K562 (cell line): ENCODE results near the gene SLC1A7. TPM values are rescaled to one million over a fixed set of nuclear protein-coding genes. Genes with fewer than 3 reads are reported as not detected.
A peak's percentile ranks its signal among the peaks of the same experiment; 100 is the strongest.

Experiments used
- ATAC-seq: fragments of 200-7000 bp; cut with Tn5 transposase; 3 replicates; pipeline ENCODE4 v1.9.1; 2020; ENCODE audit warnings: moderate library complexity
- BruUV-seq: library from RNA; stranded (reverse); fragments of 400-500 nt; replicated peaks from 2 replicates; lab custom pipeline; 2021; lab: Mats Ljungman, UMichigan
- CTCF ChIA-PET: fragments of 300-600 bp; formaldehyde crosslinking; extraction: SDS; loops from one replicate; lab custom pipeline; 2021; ENCODE audit warnings: low intra/inter-chr PET ratio; lab: Yijun Ruan, JAX
- POLR2A ChIA-PET: fragments of 300-600, 350-650 bp; sonication (Branson Sonifier 250); formaldehyde crosslinking; extraction: SDS; loops from one replicate; lab custom pipeline; 2021; ENCODE audit warnings: antibody characterized with exemption, inconsistent platforms; lab: Yijun Ruan, JAX
- DNase-seq, 4 experiments: peaks; one replicate each; pipeline versions ENCODE4 v3.0.0 to v3.0.0-alpha.2; 2011 to 2018; ENCODE audit warnings: low spot score in 3 of 4, mixed read lengths in 3 of 4; ENCODE audit errors: extremely low read depth in 1 of 4
- FAIRE-seq: peaks from 2 replicates; lab custom pipeline; 2011; peaks lifted over from hg19 to GRCh38; lab: Jason Lieb, UNC
- H2AFZ ChIP-seq: 2 replicates; pipeline ENCODE4 v1.6.0; 2011; ENCODE audit warnings: low read depth, low read length, control low read depth, inconsistent platforms
- H3K27ac ChIP-seq: fragments of 200-600 bp; 3 replicates; pipeline ENCODE4 v1.8.0; 2011; ENCODE audit warnings: low read depth, mild to moderate bottlenecking, control low read depth, inconsistent platforms, low read length, moderate library complexity, mixed read lengths; ENCODE audit errors: extremely low read depth
- H3K27me3 ChIP-seq, 2 experiments: fragments of 300-600 bp in 1 of 2; 2 replicates in 1 of 2; 3 replicates in 1 of 2; pipeline versions ENCODE4 v1.6.0 to v1.8.0; 2011; ENCODE audit warnings: inconsistent platforms in 2 of 2, low read length in 2 of 2, mild to moderate bottlenecking in 1 of 2, mixed read lengths in 1 of 2, moderate library complexity in 1 of 2; ENCODE audit not compliant: control insufficient read depth in 2 of 2, insufficient read depth in 2 of 2
- H3K36me3 ChIP-seq: fragments of 300-600 bp; 3 replicates; pipeline ENCODE4 v1.8.0; 2011; ENCODE audit warnings: mild to moderate bottlenecking, low read length, inconsistent platforms; ENCODE audit not compliant: control insufficient read depth, insufficient read depth
- H3K4me1 ChIP-seq, 2 experiments: fragments of 200-600 bp in 1 of 2; replicated peaks in 1 of 2; 2 replicates in 1 of 2; 3 replicates in 1 of 2; pipeline versions ENCODE4 v1.5.1 to v1.8.0; 2011; ENCODE audit warnings: inconsistent platforms in 2 of 2, low read length in 2 of 2, mild to moderate bottlenecking in 1 of 2, mixed read lengths in 1 of 2, moderate library complexity in 1 of 2; ENCODE audit not compliant: control insufficient read depth in 2 of 2, insufficient read depth in 2 of 2
- H3K4me2 ChIP-seq: 2 replicates; pipeline ENCODE4 v1.6.1; 2011; ENCODE audit warnings: low read length, control low read depth, inconsistent platforms, mixed read lengths; ENCODE audit not compliant: insufficient read depth
- H3K4me3 ChIP-seq: fragments of 200-600 bp; sonication (generic), shearing (Covaris generic); 2 replicates; pipeline ENCODE4 v1.5.1; 2016; ENCODE audit warnings: control low read depth, inconsistent platforms
- H3K79me2 ChIP-seq: fragments of 200-600 bp; 3 replicates; pipeline ENCODE4 v1.8.0; 2011; ENCODE audit warnings: low read length, inconsistent platforms; ENCODE audit not compliant: control insufficient read depth, insufficient read depth
- H3K9ac ChIP-seq, 2 experiments: 2 replicates each; pipeline versions ENCODE4 v1.6.0 to v1.6.1; 2011; ENCODE audit warnings: low read depth in 2 of 2, low read length in 2 of 2, control low read depth in 1 of 2, inconsistent platforms in 1 of 2, mild to moderate bottlenecking in 1 of 2, mixed read lengths in 1 of 2; ENCODE audit not compliant: insufficient read depth in 1 of 2
- H3K9me1 ChIP-seq: one replicate; pipeline ENCODE4 v1.6.0; 2011; ENCODE audit warnings: inconsistent platforms, mild to moderate bottlenecking, low read length, moderate library complexity; ENCODE audit not compliant: control insufficient read depth, insufficient read depth
- H3K9me3 ChIP-seq: replicated peaks from 2 replicates; pipeline ENCODE4 v1.5.1; 2011; ENCODE audit warnings: low read depth, low read length, inconsistent platforms; ENCODE audit not compliant: control insufficient read depth, insufficient read depth
- H4K20me1 ChIP-seq: replicated peaks from 2 replicates; pipeline ENCODE4 v1.6.1; 2011; ENCODE audit warnings: low read length, inconsistent platforms, mixed read lengths; ENCODE audit not compliant: control insufficient read depth, insufficient read depth
- ADNP ChIP-seq: fragments of 200-800 bp; sonication (Bioruptor generic); IDR thresholded peaks from 2 replicates; pipeline ENCODE4 v1.6.1; 2016; ENCODE audit warnings: missing genetic modification characterization, missing compliant biosample characterization
- ARHGAP35 ChIP-seq: fragments of 450-650 bp; IDR thresholded peaks from 2 replicates; pipeline ENCODE4 v1.6.1; 2018; ENCODE audit not compliant: partially characterized antibody
- ARID3B ChIP-seq: fragments of 250-450 bp; sonication (Bioruptor Pico); IDR thresholded peaks from 2 replicates; pipeline ENCODE4 v1.4.0; 2020; ENCODE audit warnings: borderline replicate concordance
- ATF3 ChIP-seq, 2 experiments: fragments of 450-650 bp in 1 of 2; sonication (generic) in 1 of 2; formaldehyde crosslinking in 1 of 2; IDR thresholded peaks in 1 of 2; conservative IDR thresholded peaks in 1 of 2; 2 replicates each; pipeline versions ENCODE4 v1.6.1 to v1.8.1; 2016 to 2023; ENCODE audit warnings: mild to moderate bottlenecking in 2 of 2, moderate library complexity in 2 of 2, inconsistent platforms in 1 of 2, missing genetic modification reagents in 1 of 2
- BCOR ChIP-seq: fragments of 450-650 bp; IDR thresholded peaks from 2 replicates; pipeline ENCODE4 v1.6.1; 2016
- CHD4 ChIP-seq: fragments of 200-600 bp; sonication (generic); IDR thresholded peaks from 3 replicates; pipeline ENCODE4 v1.6.1; 2012; ENCODE audit warnings: low read depth, mild to moderate bottlenecking, mixed read lengths, low read length, inconsistent platforms; ENCODE audit not compliant: insufficient read depth, insufficient replicate concordance, poor library complexity, severe bottlenecking
- GABPB1 ChIP-seq: sonication (generic); formaldehyde crosslinking; IDR thresholded peaks from 2 replicates; pipeline ENCODE4 v1.8.0; 2022; ENCODE audit warnings: mild to moderate bottlenecking, missing genetic modification reagents
- HOMEZ ChIP-seq: fragments of 250-450 bp; sonication (Bioruptor Pico); IDR thresholded peaks from 2 replicates; pipeline ENCODE4 v1.4.0; 2020; ENCODE audit warnings: mild to moderate bottlenecking, moderate library complexity
- KDM1A ChIP-seq, 2 experiments: fragments of 450-650 bp; IDR thresholded peaks; 2 replicates each; pipeline ENCODE4 v1.6.1; 2016; ENCODE audit warnings: mild to moderate bottlenecking in 2 of 2
- NCOA2 ChIP-seq, 2 experiments: fragments of 450-650 bp; IDR thresholded peaks; 2 replicates each; pipeline ENCODE4 v1.6.1; 2018; ENCODE audit warnings: mild to moderate bottlenecking in 2 of 2, moderate library complexity in 1 of 2; ENCODE audit not compliant: partially characterized antibody in 2 of 2
- PHB ChIP-seq: fragments of 250-450 bp; sonication (Bioruptor Pico); IDR thresholded peaks from 2 replicates; pipeline ENCODE4 v1.5.0; 2021
- RBM15 ChIP-seq: fragments of 200-400 bp; formaldehyde crosslinking; IDR thresholded peaks from 2 replicates; pipeline ENCODE4 v1.6.1; 2018; ENCODE audit warnings: mild to moderate bottlenecking, low read length, moderate library complexity; ENCODE audit not compliant: insufficient read depth
- RBM25 ChIP-seq: fragments of 200-400 bp; formaldehyde crosslinking; IDR thresholded peaks from 2 replicates; pipeline ENCODE4 v1.6.1; 2018; ENCODE audit warnings: low read length, low read depth, moderate library complexity; ENCODE audit not compliant: severe bottlenecking
- RCOR1 ChIP-seq, 2 experiments: IDR thresholded peaks; 2 replicates each; pipeline ENCODE4 v1.6.1; 2012; ENCODE audit warnings: low read depth in 2 of 2, low read length in 2 of 2, borderline replicate concordance in 1 of 2, improper control_type of control experiment in 1 of 2
- SMARCA5 ChIP-seq: fragments of 450-650 bp; IDR thresholded peaks from 2 replicates; pipeline ENCODE4 v1.6.1; 2016
- SMARCB1 ChIP-seq: IDR thresholded peaks from 2 replicates; pipeline ENCODE4 v1.6.1; 2011; ENCODE audit warnings: improper control_type of control experiment, low read depth; ENCODE audit not compliant: insufficient read length
- TBP ChIP-seq: optimal IDR thresholded peaks from 2 replicates; pipeline ENCODE3; 2011; ENCODE audit warnings: low read depth, low read length, improper control_type of control experiment
- ZNF134 ChIP-seq: fragments of 250-450 bp; sonication (Bioruptor Pico); conservative IDR thresholded peaks from 2 replicates; pipeline ENCODE4 v1.4.0; 2020
- ZNF507 ChIP-seq: conservative IDR thresholded peaks from 2 replicates; pipeline ENCODE4 v1.6.1; 2017; ENCODE audit warnings: missing genetic modification characterization, missing compliant biosample characterization
- WGBS: fragments of 100-300 bp; shearing (Covaris generic); methylation state at CpG from one replicate; pipeline ENCODE4 v1.1.6; 2016; ENCODE audit warnings: low coverage, mixed read lengths; ENCODE audit not compliant: insufficient coverage; ENCODE audit errors: missing lambda C conversion rate; 5-methylcytosine and 5-hydroxymethylcytosine counted together
- in situ Hi-C: fragments of 300-500 bp; cut with MboI; formaldehyde crosslinking; loops from 4 replicates; pipeline ENCODE4 v1.15.0; 2018; ENCODE audit warnings: inconsistent platforms, mixed read lengths
- intact Hi-C: fragments of 100-400 bp; cut with micrococcal nuclease; formaldehyde crosslinking; loops from 2 replicates; pipeline ENCODE4 v1.14.2; 2022
- polyA plus RNA-seq, 8 experiments: library from polyadenylated mRNA; depleted of rRNA in 4 of 8; stranded (reverse) in 5 of 8; unstranded in 3 of 8; fragments of >200 nt; fragmentation: Nextera tagmentation in 2 of 8; fragmentation: Illumina TruSeq in 1 of 8; extraction: Ambion mirVana in 2 of 8; extraction: Trizol in 1 of 8; gene quantifications; 2 replicates each; pipeline versions ENCODE4 v1.2.1 to v1.2.3, GENCODE V29; 2011 to 2014; ENCODE audit warnings: inconsistent platforms in 1 of 8, missing spikeins in 1 of 8
- total RNA-seq, 7 experiments: library from RNA; depleted of rRNA in 6 of 7; stranded (reverse); fragments of >200 nt in 6 of 7; fragmentation: Illumina TruSeq in 2 of 7; extraction: Trizol in 2 of 7; gene quantifications; 2 replicates each; pipeline versions ENCODE4 v1.2.1 to v1.2.3, GENCODE V29; 2011 to 2021; ENCODE audit warnings: low replicate concordance in 1 of 7

SLC1A7 gene
- total and polyA plus RNA-seq, 9 of the 15 experiments (the other 6 are each of a cell fraction or from before 2014, with no cell fraction given) = 0.07 TPM; not detected in 8

GRCh38 chr1:53165408-53165961 lies 23.0 kb upstream of the SLC1A7 start:
- in situ Hi-C loops = no loop called here
- ChIA-PET CTCF (no interaction called here), POLR2A (interaction anchor here (0.8 to 5.3 kb wide), 4 partner anchors 8 to 800 kb away, joined by 3 to 19 read pairs (median 4); no protein-coding TSS in a partner anchor)
- no peak for FAIRE-seq
- no peak overlapping the region for H3K4me2 ChIP-seq
- DNase-seq = no peak
- ATAC-seq = no peak
- H3K79me2 ChIP-seq = no peaks in the 10 kb centered on the region
- H3K9me3 ChIP-seq = no peaks in the 10 kb centered on the region
- H3K27me3 ChIP-seq = peaks cover 14 to 18% of the 10 kb centered on the region in 2 experiments; a peak in 4 of 5 replicates
- peaks cover 6 to 9% of the 10 kb centered on the region in 2 experiments; a peak in 4 of 5 replicates for H3K4me1 ChIP-seq
- no peaks in the 10 kb centered on the region for H4K20me1 ChIP-seq
- no peak overlapping the region for H2AFZ ChIP-seq
- H3K9me1 ChIP-seq = no peaks in the 10 kb centered on the region
- H3K4me3 ChIP-seq = no peak overlapping the region
- WGBS = 25% methylated on average over 5 of the region's 5 CpGs
- no peak overlapping the region for H3K27ac ChIP-seq
- BruUV-seq = no TSS peak
- intact Hi-C loops = no loop called here
- H3K36me3 ChIP-seq = no peaks in the 10 kb centered on the region
- H3K9ac ChIP-seq = no peak overlapping the region
- TF ChIP-seq CHD4 (peak; percentile 53), NCOA2 (IDR thresholded peaks at IDR 0.05; ENCODE audit: partially characterized antibody in 2 of 2) (no peak), RBM25 (peak; percentile 96), ATF3 (IDR thresholded peaks at IDR 0.05) (peak; percentile 42; the same call in 1 of the 2 replicates), ATF3 (CRISPR knock-in tag; conservative IDR thresholded peaks at IDR 0.05) (no peak), TBP (no peak), ARID3B (CRISPR knock-in tag) (no peak), GABPB1 (CRISPR knock-in tag) (no peak), RBM15 (no peak), ADNP (tag) (peak; percentile 72; the same call in 1 of the 2 replicates), SMARCA5 (peak; percentile 70; the same call in 1 of the 2 replicates), SMARCB1 (no peak), KDM1A (IDR thresholded peaks at IDR 0.05) (peak; percentile 23 to 47; a peak in 1 of 4 replicates), BCOR (peak; percentile 94), HOMEZ (CRISPR knock-in tag) (no peak), RCOR1 (IDR thresholded peaks at IDR 0.05; ENCODE audit: borderline replicate concordance in 1 of 2, low read depth in 2 of 2, low read length in 2 of 2) (peak in 1 of 2 experiments; percentile 32; a peak in 1 of 4 replicates), ZNF134 (CRISPR knock-in tag) (no peak), ARHGAP35 (no peak), PHB (no peak), ZNF507 (tag) (no peak)
